K562 (cell line): Measurements from ENCODE around the gene RASSF10. TPM values are rescaled to one million over a fixed set of nuclear protein-coding genes. Genes with fewer than 3 reads are reported as not detected.

ENCODE experiments used
- ATAC-seq: fragments of 200-7000 bp; cut with Tn5 transposase; 3 replicates; pipeline ENCODE4 v1.9.1; 2020; ENCODE audit warnings: moderate library complexity
- BruUV-seq: library from RNA; stranded (reverse); fragments of 400-500 nt; replicated peaks from 2 replicates; lab custom pipeline; 2021; lab: Mats Ljungman, UMichigan
- CTCF ChIA-PET: fragments of 300-600 bp; formaldehyde crosslinking; extraction: SDS; loops from one replicate; lab custom pipeline; 2021; ENCODE audit warnings: low intra/inter-chr PET ratio; lab: Yijun Ruan, JAX
- POLR2A ChIA-PET: fragments of 300-600, 350-650 bp; sonication (Branson Sonifier 250); formaldehyde crosslinking; extraction: SDS; loops from one replicate; lab custom pipeline; 2021; ENCODE audit warnings: antibody characterized with exemption, inconsistent platforms; lab: Yijun Ruan, JAX
- DNase-seq, 4 experiments: peaks; one replicate each; pipeline versions ENCODE4 v3.0.0 to v3.0.0-alpha.2; 2011 to 2018; ENCODE audit warnings: low spot score in 3 of 4, mixed read lengths in 3 of 4; ENCODE audit errors: extremely low read depth in 1 of 4
- FAIRE-seq: peaks from 2 replicates; lab custom pipeline; 2011; peaks lifted over from hg19 to GRCh38; lab: Jason Lieb, UNC
- H2AFZ ChIP-seq: 2 replicates; pipeline ENCODE4 v1.6.0; 2011; ENCODE audit warnings: low read depth, low read length, control low read depth, inconsistent platforms
- H3K27ac ChIP-seq: fragments of 200-600 bp; 3 replicates; pipeline ENCODE4 v1.8.0; 2011; ENCODE audit warnings: low read depth, mild to moderate bottlenecking, control low read depth, inconsistent platforms, low read length, moderate library complexity, mixed read lengths; ENCODE audit errors: extremely low read depth
- H3K27me3 ChIP-seq, 2 experiments: fragments of 300-600 bp in 1 of 2; 2 replicates in 1 of 2; 3 replicates in 1 of 2; pipeline versions ENCODE4 v1.6.0 to v1.8.0; 2011; ENCODE audit warnings: inconsistent platforms in 2 of 2, low read length in 2 of 2, mild to moderate bottlenecking in 1 of 2, mixed read lengths in 1 of 2, moderate library complexity in 1 of 2; ENCODE audit not compliant: control insufficient read depth in 2 of 2, insufficient read depth in 2 of 2
- H3K36me3 ChIP-seq: fragments of 300-600 bp; 3 replicates; pipeline ENCODE4 v1.8.0; 2011; ENCODE audit warnings: mild to moderate bottlenecking, low read length, inconsistent platforms; ENCODE audit not compliant: control insufficient read depth, insufficient read depth
- H3K4me1 ChIP-seq, 2 experiments: fragments of 200-600 bp in 1 of 2; replicated peaks in 1 of 2; 2 replicates in 1 of 2; 3 replicates in 1 of 2; pipeline versions ENCODE4 v1.5.1 to v1.8.0; 2011; ENCODE audit warnings: inconsistent platforms in 2 of 2, low read length in 2 of 2, mild to moderate bottlenecking in 1 of 2, mixed read lengths in 1 of 2, moderate library complexity in 1 of 2; ENCODE audit not compliant: control insufficient read depth in 2 of 2, insufficient read depth in 2 of 2
- H3K4me2 ChIP-seq: 2 replicates; pipeline ENCODE4 v1.6.1; 2011; ENCODE audit warnings: low read length, control low read depth, inconsistent platforms, mixed read lengths; ENCODE audit not compliant: insufficient read depth
- H3K4me3 ChIP-seq: fragments of 200-600 bp; sonication (generic), shearing (Covaris generic); 2 replicates; pipeline ENCODE4 v1.5.1; 2016; ENCODE audit warnings: control low read depth, inconsistent platforms
- H3K79me2 ChIP-seq: fragments of 200-600 bp; 3 replicates; pipeline ENCODE4 v1.8.0; 2011; ENCODE audit warnings: low read length, inconsistent platforms; ENCODE audit not compliant: control insufficient read depth, insufficient read depth
- H3K9ac ChIP-seq, 2 experiments: 2 replicates each; pipeline versions ENCODE4 v1.6.0 to v1.6.1; 2011; ENCODE audit warnings: low read depth in 2 of 2, low read length in 2 of 2, control low read depth in 1 of 2, inconsistent platforms in 1 of 2, mild to moderate bottlenecking in 1 of 2, mixed read lengths in 1 of 2; ENCODE audit not compliant: insufficient read depth in 1 of 2
- H3K9me1 ChIP-seq: one replicate; pipeline ENCODE4 v1.6.0; 2011; ENCODE audit warnings: inconsistent platforms, mild to moderate bottlenecking, low read length, moderate library complexity; ENCODE audit not compliant: control insufficient read depth, insufficient read depth
- H3K9me3 ChIP-seq: replicated peaks from 2 replicates; pipeline ENCODE4 v1.5.1; 2011; ENCODE audit warnings: low read depth, low read length, inconsistent platforms; ENCODE audit not compliant: control insufficient read depth, insufficient read depth
- H4K20me1 ChIP-seq: replicated peaks from 2 replicates; pipeline ENCODE4 v1.6.1; 2011; ENCODE audit warnings: low read length, inconsistent platforms, mixed read lengths; ENCODE audit not compliant: control insufficient read depth, insufficient read depth
- CC2D1A ChIP-seq: fragments of 450-650 bp; IDR thresholded peaks from 2 replicates; pipeline ENCODE4 v1.6.1; 2017; ENCODE audit warnings: mild to moderate bottlenecking
- FOXA1 ChIP-seq: fragments of 450-650 bp; IDR thresholded peaks from 2 replicates; pipeline ENCODE4 v1.6.1; 2016; ENCODE audit warnings: mild to moderate bottlenecking, borderline replicate concordance
- HOXB6 ChIP-seq: fragments of 250-450 bp; sonication (Bioruptor Pico); IDR thresholded peaks from 2 replicates; pipeline ENCODE4 v1.5.1; 2022; ENCODE audit warnings: mild to moderate bottlenecking, borderline replicate concordance
- LEF1 ChIP-seq: fragments of 450-650 bp; IDR thresholded peaks from 2 replicates; pipeline ENCODE4 v1.6.1; 2016; ENCODE audit warnings: mild to moderate bottlenecking
- MCM2 ChIP-seq: fragments of 450-650 bp; IDR thresholded peaks from 2 replicates; pipeline ENCODE4 v1.6.1; 2017; ENCODE audit warnings: low read depth, mild to moderate bottlenecking
- MTA1 ChIP-seq: fragments of 450-650 bp; IDR thresholded peaks from 2 replicates; pipeline ENCODE4 v1.6.1; 2017; ENCODE audit warnings: borderline replicate concordance
- NFRKB ChIP-seq: fragments of 450-650 bp; IDR thresholded peaks from 2 replicates; pipeline ENCODE4 v1.6.1; 2016; ENCODE audit warnings: low read depth
- SMAD1 ChIP-seq: fragments of 150-350 bp; IDR thresholded peaks from 2 replicates; pipeline ENCODE4 v1.6.1; 2014; ENCODE audit warnings: low read length, low read depth; ENCODE audit not compliant: partially characterized antibody
- ZBED1 ChIP-seq: IDR thresholded peaks from 2 replicates; pipeline ENCODE4 v1.6.1; 2014
- ZNF239 ChIP-seq: fragments of 250-450 bp; sonication (Bioruptor Pico); IDR thresholded peaks from 2 replicates; pipeline ENCODE4 v1.4.0; 2020; ENCODE audit warnings: mild to moderate bottlenecking
- ZNF76 ChIP-seq: fragments of 250-450 bp; sonication (Bioruptor Pico); IDR thresholded peaks from 2 replicates; pipeline ENCODE4 v1.4.0; 2020; ENCODE audit warnings: mild to moderate bottlenecking, moderate library complexity, borderline replicate concordance
- ZNF764 ChIP-seq: fragments of 250-450 bp; sonication (Bioruptor Pico); IDR thresholded peaks from 2 replicates; pipeline ENCODE4 v1.4.0; 2020; ENCODE audit warnings: low read depth, mild to moderate bottlenecking, moderate library complexity
- WGBS: fragments of 100-300 bp; shearing (Covaris generic); methylation state at CpG from one replicate; pipeline ENCODE4 v1.1.6; 2016; ENCODE audit warnings: low coverage, mixed read lengths; ENCODE audit not compliant: insufficient coverage; ENCODE audit errors: missing lambda C conversion rate; 5-methylcytosine and 5-hydroxymethylcytosine counted together
- in situ Hi-C: fragments of 300-500 bp; cut with MboI; formaldehyde crosslinking; loops from 4 replicates; pipeline ENCODE4 v1.15.0; 2018; ENCODE audit warnings: inconsistent platforms, mixed read lengths
- intact Hi-C: fragments of 100-400 bp; cut with micrococcal nuclease; formaldehyde crosslinking; loops from 2 replicates; pipeline ENCODE4 v1.14.2; 2022
- polyA plus RNA-seq, 8 experiments: library from polyadenylated mRNA; depleted of rRNA in 4 of 8; stranded (reverse) in 5 of 8; unstranded in 3 of 8; fragments of >200 nt; fragmentation: Nextera tagmentation in 2 of 8; fragmentation: Illumina TruSeq in 1 of 8; extraction: Ambion mirVana in 2 of 8; extraction: Trizol in 1 of 8; gene quantifications; 2 replicates each; pipeline versions ENCODE4 v1.2.1 to v1.2.3, GENCODE V29; 2011 to 2014; ENCODE audit warnings: inconsistent platforms in 1 of 8, missing spikeins in 1 of 8
- total RNA-seq, 7 experiments: library from RNA; depleted of rRNA in 6 of 7; stranded (reverse); fragments of >200 nt in 6 of 7; fragmentation: Illumina TruSeq in 2 of 7; extraction: Trizol in 2 of 7; gene quantifications; 2 replicates each; pipeline versions ENCODE4 v1.2.1 to v1.2.3, GENCODE V29; 2011 to 2021; ENCODE audit warnings: low replicate concordance in 1 of 7
- TF ChIP-seq, protein P1 (sequence below): fragments of 250-450 bp; sonication (Bioruptor Pico); IDR thresholded peaks from 2 replicates; pipeline ENCODE4 v1.8.0; 2022; ENCODE audit warnings: moderate library complexity, mild to moderate bottlenecking, inconsistent platforms
- TF ChIP-seq, protein P2 (sequence below): fragments of 450-650 bp; formaldehyde crosslinking; IDR thresholded peaks from 2 replicates; pipeline ENCODE4 v1.4.0; 2022; ENCODE audit warnings: missing genetic modification characterization

RASSF10 gene
- total and polyA plus RNA-seq, 9 of the 15 experiments (the other 6 are each of a cell fraction or from before 2014, with no cell fraction given): not detected

DNA sequence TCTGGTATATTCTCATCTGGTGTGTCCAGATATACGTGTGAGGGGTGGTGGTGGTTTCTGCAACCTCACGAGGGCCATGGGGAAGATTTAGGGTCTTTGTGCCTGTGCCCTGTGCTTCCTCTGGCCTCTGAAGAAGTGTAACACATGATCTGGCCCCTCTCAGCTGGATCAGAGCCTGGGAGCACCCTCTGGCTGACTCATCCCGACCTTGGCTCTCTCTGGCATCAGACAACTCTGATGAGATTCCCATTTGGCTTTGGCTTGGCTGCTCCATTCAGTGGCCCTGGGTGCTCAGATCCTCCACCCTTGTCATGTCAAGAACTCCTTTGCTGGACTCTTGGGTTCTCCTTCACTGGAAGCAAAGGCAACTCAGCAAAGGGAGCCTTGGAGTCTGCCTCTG lies 45.2 kb downstream of the RASSF10 start:
- Histone ChIP-seq H3K9me1 (no peaks in the 10 kb centered on the region), H3K79me2 (no peaks in the 10 kb centered on the region), H3K9me3 (no peaks in the 10 kb centered on the region), H4K20me1 (no peaks in the 10 kb centered on the region), H3K4me1 (no peaks in the 10 kb centered on the region), H2AFZ (no peak overlapping the region), H3K4me3 (no peak overlapping the region)
- FAIRE-seq: no peak
- in situ Hi-C loops: no loop called here
- WGBS: 15% methylated on average over 3 of the region's 3 CpGs
- POLR2A ChIA-PET: interaction anchor here (0.9 to 1.2 kb wide), 2 partner anchors 26 to 107 kb away, joined by 3 read pairs; no protein-coding TSS in a partner anchor
- ATAC-seq: no peak
- TF ChIP-seq ZNF239 (CRISPR knock-in tag) (no peak), SMAD1 (no peak), ZNF764 (no peak), NFRKB (no peak), ZBED1 (no peak), LEF1 (no peak), FOXA1 (no peak), MTA1 (no peak), MCM2 (no peak), CC2D1A (no peak), ZNF76 (no peak), HOXB6 (no peak)
- TF ChIP-seq, protein P1, sequence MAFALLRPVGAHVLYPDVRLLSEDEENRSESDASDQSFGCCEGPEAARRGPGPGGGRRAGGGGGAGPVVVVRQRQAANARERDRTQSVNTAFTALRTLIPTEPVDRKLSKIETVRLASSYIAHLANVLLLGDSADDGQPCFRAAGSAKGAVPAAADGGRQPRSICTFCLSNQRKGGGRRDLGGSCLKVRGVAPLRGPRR (CRISPR knock-in tag): no peak
- TF ChIP-seq, protein P2, sequence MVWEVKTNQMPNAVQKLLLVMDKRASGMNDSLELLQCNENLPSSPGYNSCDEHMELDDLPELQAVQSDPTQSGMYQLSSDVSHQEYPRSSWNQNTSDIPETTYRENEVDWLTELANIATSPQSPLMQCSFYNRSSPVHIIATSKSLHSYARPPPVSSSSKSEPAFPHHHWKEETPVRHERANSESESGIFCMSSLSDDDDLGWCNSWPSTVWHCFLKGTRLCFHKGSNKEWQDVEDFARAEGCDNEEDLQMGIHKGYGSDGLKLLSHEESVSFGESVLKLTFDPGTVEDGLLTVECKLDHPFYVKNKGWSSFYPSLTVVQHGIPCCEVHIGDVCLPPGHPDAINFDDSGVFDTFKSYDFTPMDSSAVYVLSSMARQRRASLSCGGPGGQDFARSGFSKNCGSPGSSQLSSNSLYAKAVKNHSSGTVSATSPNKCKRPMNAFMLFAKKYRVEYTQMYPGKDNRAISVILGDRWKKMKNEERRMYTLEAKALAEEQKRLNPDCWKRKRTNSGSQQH (CRISPR knock-in tag): no peak
- TF ChIP-seq, all 486 proteins: peak for 0
- H3K9ac ChIP-seq: no peak overlapping the region
- BruUV-seq: no TSS peak
- no peak overlapping the region for H3K27ac ChIP-seq
- intact Hi-C loops: no loop called here
- CTCF ChIA-PET: no interaction called here
- peaks cover 2 to 8% of the 10 kb centered on the region in 2 experiments; a peak in 1 of 5 replicates for H3K27me3 ChIP-seq
- no peak overlapping the region for H3K4me2 ChIP-seq
- H3K36me3 ChIP-seq: no peaks in the 10 kb centered on the region
- DNase-seq: no peak
